SU-DHL-6 (cell line): ENCODE results near the gene AKT3.

Source experiments
- H2AFZ ChIP-seq: fragments of 200-600 bp; sonication (generic); 2 replicates; pipeline ENCODE4 v1.6.1; 2014; ENCODE audit warnings: low read depth, mild to moderate bottlenecking, moderate library complexity, mixed read lengths, antibody characterized with exemption, low read length; ENCODE audit not compliant: severe bottlenecking
- H3F3A ChIP-seq: fragments of 200-600 bp; shearing (Covaris generic); 2 replicates; pipeline ENCODE4 v1.6.0; 2016; ENCODE audit warnings: antibody characterized with exemption, mild to moderate bottlenecking; ENCODE audit not compliant: insufficient read depth
- H3K27ac ChIP-seq: fragments of 200-600 bp; sonication (generic); 2 replicates; pipeline ENCODE4 v1.5.1; 2016; ENCODE audit warnings: low read depth, mild to moderate bottlenecking, low read length, moderate library complexity, mixed read lengths
- H3K27me3 ChIP-seq: fragments of 200-600 bp; sonication (generic), shearing (Covaris generic); 2 replicates; pipeline ENCODE4 v1.6.0; 2014; ENCODE audit warnings: mild to moderate bottlenecking, low read length
- H3K36me3 ChIP-seq: fragments of 200-600 bp; sonication (generic); 2 replicates; pipeline ENCODE4 v1.6.1; 2014; ENCODE audit warnings: mild to moderate bottlenecking, low read length, mixed read lengths
- H3K4me2 ChIP-seq: fragments of 300-600, 200-600 bp; shearing (Covaris generic), sonication (generic); 2 replicates; pipeline ENCODE4 v1.6.0; 2014; ENCODE audit warnings: low read length, low read depth, mild to moderate bottlenecking; ENCODE audit not compliant: poor library complexity, severe bottlenecking
- H3K4me3 ChIP-seq: fragments of 200-600 bp; sonication (generic); 2 replicates; pipeline ENCODE4 v1.5.1; 2014; ENCODE audit warnings: antibody characterized with exemption, low read length, mild to moderate bottlenecking, mixed read lengths; ENCODE audit not compliant: insufficient read depth, poor library complexity, severe bottlenecking
- H3K79me2 ChIP-seq: fragments of 200-600 bp; sonication (generic); 2 replicates; pipeline ENCODE4 v1.6.1; 2014; ENCODE audit warnings: mild to moderate bottlenecking, low read length, moderate library complexity; ENCODE audit not compliant: insufficient read depth
- H3K9ac ChIP-seq: fragments of 200-600 bp; sonication (generic); 2 replicates; pipeline ENCODE4 v1.7.0; 2014; ENCODE audit warnings: mild to moderate bottlenecking, low read length
- H3K9me2 ChIP-seq: fragments of 200-600 bp; sonication (generic); replicated peaks from 2 replicates; pipeline ENCODE4 v1.6.1; 2014; ENCODE audit warnings: low read length; ENCODE audit not compliant: insufficient read depth
- H3K9me3 ChIP-seq: fragments of 200-600 bp; sonication (generic); 2 replicates; pipeline ENCODE4 v1.6.1; 2014; ENCODE audit warnings: low read length, mixed read lengths; ENCODE audit not compliant: insufficient read depth
- H4K20me1 ChIP-seq: fragments of 200-600 bp; sonication (generic); 2 replicates; pipeline ENCODE4 v1.6.1; 2014; ENCODE audit warnings: low read depth, mild to moderate bottlenecking, antibody characterized with exemption, low read length, moderate library complexity, mixed read lengths
- CTCF ChIP-seq: fragments of 200-600 bp; sonication (generic); IDR thresholded peaks from one replicate; pipeline ENCODE4 v1.5.1; 2017; ENCODE audit warnings: antibody characterized with exemption, mild to moderate bottlenecking, low read length, moderate library complexity; ENCODE audit not compliant: insufficient read depth, poor library complexity, severe bottlenecking
- EZH2phosphoT487 ChIP-seq: fragments of 200-600 bp; sonication (generic), shearing (Covaris generic); conservative IDR thresholded peaks from 2 replicates; pipeline ENCODE4 v1.6.1; 2018; ENCODE audit warnings: mild to moderate bottlenecking, antibody characterized with exemption, low read length, moderate library complexity, mixed read lengths

Gene AKT3

GRCh38 chr1:243549791-243550190 lies 300.3 kb downstream of the AKT3 start:
- H3K27me3 ChIP-seq: no peaks in the 10 kb centered on the region

GRCh38 chr1:243549108-243549507 lies 300.9 kb downstream of the AKT3 start:
- no peak overlapping the region for H3K4me2 ChIP-seq
- H3K27me3 ChIP-seq: no peaks in the 10 kb centered on the region
- H3K36me3 ChIP-seq: no peaks in the 10 kb centered on the region
- TF ChIP-seq EZH2phosphoT487: no peak
- no peak for TF ChIP-seq CTCF
- no peak overlapping the region for H3K9ac ChIP-seq
- H3K27ac ChIP-seq: no peak overlapping the region
- no peaks in the 10 kb centered on the region for H3K9me2 ChIP-seq
- H3F3A ChIP-seq: no peaks in the 10 kb centered on the region
- H4K20me1 ChIP-seq: no peaks in the 10 kb centered on the region
- no peak overlapping the region for H2AFZ ChIP-seq
- H3K79me2 ChIP-seq: no peaks in the 10 kb centered on the region
- no peaks in the 10 kb centered on the region for H3K9me3 ChIP-seq
- no peak overlapping the region for H3K4me3 ChIP-seq

More at GRCh38 chr1:243549791-243550190, 300.3 kb downstream of the AKT3 start:
- Histone ChIP-seq H3K9me3 (no peaks in the 10 kb centered on the region), H3F3A (no peaks in the 10 kb centered on the region), H3K4me3 (no peak overlapping the region), H3K9me2 (no peaks in the 10 kb centered on the region), H2AFZ (no peak overlapping the region), H3K27ac (no peak overlapping the region), H3K79me2 (no peaks in the 10 kb centered on the region), H4K20me1 (no peaks in the 10 kb centered on the region), H3K4me2 (no peak overlapping the region), H3K36me3 (no peaks in the 10 kb centered on the region), H3K9ac (no peak overlapping the region)
- no peak for TF ChIP-seq EZH2phosphoT487
- TF ChIP-seq CTCF: no peak

- no peaks in the 10 kb centered on the region for H3K9me3 ChIP-seq
- no peaks in the 10 kb centered on the region for H3K27me3 ChIP-seq
- no peak overlapping the region for H3K9ac ChIP-seq
- no peaks in the 10 kb centered on the region for H3K36me3 ChIP-seq
- H3K27ac ChIP-seq: no peak overlapping the region
- no peaks in the 10 kb centered on the region for H3K79me2 ChIP-seq
- H3K4me2 ChIP-seq: no peak overlapping the region
- TF ChIP-seq CTCF: no peak
- no peak for TF ChIP-seq EZH2phosphoT487
- no peaks in the 10 kb centered on the region for H3K9me2 ChIP-seq
- no peak overlapping the region for H2AFZ ChIP-seq
- no peaks in the 10 kb centered on the region for H3F3A ChIP-seq
- H4K20me1 ChIP-seq: no peaks in the 10 kb centered on the region
- no peak overlapping the region for H3K4me3 ChIP-seq
Observed at GRCh38 chr1:243548516-243548915, 301.5 kb downstream of the AKT3 start.

GRCh38 chr1:243547891-243548290 lies 302.2 kb downstream of the AKT3 start:
- Histone ChIP-seq H3K27me3 (no peaks in the 10 kb centered on the region), H3K27ac (no peak overlapping the region), H4K20me1 (no peaks in the 10 kb centered on the region), H3F3A (no peaks in the 10 kb centered on the region), H3K79me2 (no peaks in the 10 kb centered on the region), H3K4me3 (no peak overlapping the region), H3K36me3 (no peaks in the 10 kb centered on the region), H3K9me3 (no peaks in the 10 kb centered on the region), H3K9ac (no peak overlapping the region), H2AFZ (no peak overlapping the region), H3K9me2 (no peaks in the 10 kb centered on the region), H3K4me2 (no peak overlapping the region)
- TF ChIP-seq CTCF (no peak), EZH2phosphoT487 (no peak)
